ENCODE results near the gene GIPC1.
"Not testable (repeated sequence)": the region's sequence is repeated elsewhere in the genome, so short reads cannot be mapped to it uniquely, and the experiment has no call there.

GIPC1 gene

GRCh38 chr19:14517840-14518505 is 22.0 kb upstream of the GIPC1 start, which contains the start of gene DNAJB1:
TSS of gene DNAJB1 (minus strand) at chr19:14518397. CDS start at chr19:14518349, 48 bp downstream.
- peak in 1 of 2 experiments; percentile 45 for DNase-seq (ENCODE audit: low read depth in 2 of 2)

GRCh38 chr19:14517446-14517839 is 21.5 kb upstream of the GIPC1 start:
- DNase-seq (ENCODE audit: low read depth in 2 of 2) = no peak

- DNase-seq (ENCODE audit: low read depth in 2 of 2) = no peak
Measured at GRCh38 chr19:14516746-14517438, 21.0 kb upstream of the GIPC1 start.

GRCh38 chr19:14516048-14516534 is 20.2 kb upstream of the GIPC1 start:
- DNase-seq (ENCODE audit: low read depth in 2 of 2) = no peak

- no peak for DNase-seq (ENCODE audit: low read depth in 2 of 2)
Measured at GRCh38 chr19:14515501-14516047, 19.6 kb upstream of the GIPC1 start.

GRCh38 chr19:14514215-14514863 is 18.4 kb upstream of the GIPC1 start:
- no peak for DNase-seq (ENCODE audit: low read depth in 2 of 2)

GRCh38 chr19:14512406-14512961 is 16.6 kb upstream of the GIPC1 start:
- DNase-seq (ENCODE audit: low read depth in 2 of 2) = no peak

GRCh38 chr19:14511229-14511593 is 15.3 kb upstream of the GIPC1 start:
- DNase-seq (ENCODE audit: low read depth in 2 of 2) = no peak

- peak; percentile 43 to 52 for DNase-seq (ENCODE audit: low read depth in 2 of 2)
Measured at GRCh38 chr19:14510311-14511228, 14.6 kb upstream of the GIPC1 start.

GRCh38 chr19:14507704-14508542 is 12.0 kb upstream of the GIPC1 start:
- DNase-seq (ENCODE audit: low read depth in 2 of 2) = no peak

GRCh38 chr19:14505488-14506239 is 9.7 kb upstream of the GIPC1 start:
- peak; percentile 63 to 67 for DNase-seq (ENCODE audit: low read depth in 2 of 2)

- DNase-seq (ENCODE audit: low read depth in 2 of 2) = not testable (repeated sequence)
Measured at GRCh38 chr19:14504575-14504974, 8.6 kb upstream of the GIPC1 start.

- no peak for DNase-seq (ENCODE audit: low read depth in 2 of 2)
Measured at GRCh38 chr19:14503285-14503684, 7.4 kb upstream of the GIPC1 start.

GRCh38 chr19:14502334-14503092 is 6.6 kb upstream of the GIPC1 start:
- no peak for DNase-seq (ENCODE audit: low read depth in 2 of 2)

GRCh38 chr19:14497228-14497921 is 1.4 kb upstream of the GIPC1 start:
- DNase-seq (ENCODE audit: low read depth in 2 of 2) = no peak

GRCh38 chr19:14496834-14497227 is 904 bp upstream of the GIPC1 start:
- no peak for DNase-seq (ENCODE audit: low read depth in 2 of 2)

GRCh38 chr19:14495672-14496028 is 277 bp downstream of the GIPC1 start:
- DNase-seq (ENCODE audit: low read depth in 2 of 2) = no peak
